Urinary bladder (tissue), 4 donors: Measurements from ENCODE around the gene ANKRD55. TPM values are rescaled to one million over a fixed set of nuclear protein-coding genes. Genes with fewer than 3 reads are reported as not detected.
A peak's percentile ranks its signal among the peaks of the same experiment; 100 is the strongest.
"Not testable (repeated sequence)": the region's sequence is repeated elsewhere in the genome, so short reads cannot be mapped to it uniquely, and the experiment has no call there.

Experiments used
- DNase-seq: peaks from one replicate; pipeline ENCODE4 v3.0.0-alpha.2; 2015; ENCODE audit errors: extremely low spot score
- H3K27ac ChIP-seq: one replicate; pipeline ENCODE4 v1.5.1; 2013; ENCODE audit warnings: low read depth, mild to moderate bottlenecking, moderate library complexity
- H3K36me3 ChIP-seq: one replicate; pipeline ENCODE4 v1.6.1; 2013; ENCODE audit warnings: mild to moderate bottlenecking, moderate library complexity; ENCODE audit not compliant: insufficient read depth
- H3K4me1 ChIP-seq: one replicate; pipeline ENCODE4 v1.6.1; 2013; ENCODE audit warnings: mild to moderate bottlenecking, moderate library complexity; ENCODE audit not compliant: insufficient read depth
- H3K4me3 ChIP-seq: one replicate; pipeline ENCODE4 v1.5.1; 2013; ENCODE audit warnings: low read depth, low read length
- WGBS: extraction: QIAGEN DNeasy Blood & Tissue Kit; methylation state at CpG from one replicate; pipeline ENCODE4 v1.1.7; 2013; 5-methylcytosine and 5-hydroxymethylcytosine counted together
- polyA plus RNA-seq: library from polyadenylated mRNA; stranded (reverse); fragments of 200-250 nt; gene quantifications from one replicate; pipeline ENCODE4 v1.2.3, GENCODE V29; 2013
- total RNA-seq: library from RNA; depleted of rRNA; stranded (reverse); fragments of >200 nt; gene quantifications from one replicate; pipeline ENCODE4 v1.2.3, GENCODE V29; 2014
- donor health status: healthy with polysubstance abuse.
- donor health status: healthy.

Gene ANKRD55
- total and polyA plus RNA-seq, 2 donors, result 0.05 TPM; not detected in 1

DNA sequence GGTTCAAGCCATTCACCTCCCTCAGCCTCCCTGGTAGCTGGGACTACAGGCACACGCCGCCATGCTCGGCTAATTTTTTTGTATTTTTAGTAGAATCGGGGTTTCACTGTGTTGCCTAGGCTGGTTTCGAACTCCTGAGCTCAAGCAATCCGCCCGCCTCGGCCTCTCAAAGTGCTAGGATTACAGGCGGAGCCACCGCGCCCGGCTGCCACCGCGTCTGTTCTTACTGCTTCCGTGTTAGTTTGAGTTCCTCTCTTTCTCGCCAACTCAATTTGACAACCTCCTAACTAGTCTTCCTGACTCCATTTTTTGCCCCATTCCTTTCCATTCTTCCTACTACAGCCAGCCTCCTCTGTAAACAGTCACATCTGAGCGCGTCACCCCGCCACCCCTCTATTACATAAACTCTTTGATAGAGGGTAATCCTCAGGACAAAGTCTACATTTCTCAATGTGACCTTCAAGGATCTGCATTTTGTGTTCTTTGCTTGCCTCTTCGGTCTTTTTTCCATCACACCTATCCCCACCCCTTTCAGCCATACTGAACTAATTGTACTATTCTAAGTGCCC, 149.8 kb downstream of the ANKRD55 start:
- H3K36me3 ChIP-seq, result no peaks in the 10 kb centered on the region
- H3K4me3 ChIP-seq, result no peak overlapping the region
- DNase-seq, result no peak
- H3K27ac ChIP-seq, result no peak overlapping the region
- no peaks in the 10 kb centered on the region for H3K4me1 ChIP-seq
- WGBS, result 94% methylated on average over 20 of the region's 20 CpGs

DNA sequence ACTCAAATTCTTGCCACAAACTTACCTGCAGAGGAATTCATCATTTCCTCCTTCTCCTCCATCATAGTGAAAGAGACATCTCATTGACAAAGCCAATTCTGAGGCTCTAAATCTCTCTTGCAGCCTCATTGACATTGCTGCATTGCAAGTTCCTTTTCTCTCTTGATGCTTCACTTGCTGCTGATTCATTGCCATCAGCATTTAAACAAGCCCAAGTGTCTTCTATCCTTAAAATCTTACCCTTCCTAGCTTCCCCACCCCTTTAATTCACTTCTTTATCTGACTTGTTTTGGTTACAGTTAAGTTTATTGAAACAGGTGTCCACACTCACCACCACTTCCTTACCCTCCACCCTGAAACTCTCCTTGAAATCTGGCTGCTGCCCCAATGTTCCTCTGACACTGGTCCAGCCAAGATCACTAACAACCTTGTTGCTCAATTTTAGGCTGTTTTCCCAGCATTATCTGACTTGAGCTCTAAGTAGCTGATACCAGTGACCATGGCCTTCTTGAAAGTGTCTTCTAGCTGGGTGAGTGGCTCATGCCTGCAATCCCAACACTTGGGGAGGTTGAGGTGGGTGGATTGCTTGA, 152.0 kb downstream of the ANKRD55 start:
- DNase-seq, H3K27ac ChIP-seq, H3K4me1 ChIP-seq, H3K4me3 ChIP-seq, H3K36me3 ChIP-seq: not testable (repeated sequence)

DNA sequence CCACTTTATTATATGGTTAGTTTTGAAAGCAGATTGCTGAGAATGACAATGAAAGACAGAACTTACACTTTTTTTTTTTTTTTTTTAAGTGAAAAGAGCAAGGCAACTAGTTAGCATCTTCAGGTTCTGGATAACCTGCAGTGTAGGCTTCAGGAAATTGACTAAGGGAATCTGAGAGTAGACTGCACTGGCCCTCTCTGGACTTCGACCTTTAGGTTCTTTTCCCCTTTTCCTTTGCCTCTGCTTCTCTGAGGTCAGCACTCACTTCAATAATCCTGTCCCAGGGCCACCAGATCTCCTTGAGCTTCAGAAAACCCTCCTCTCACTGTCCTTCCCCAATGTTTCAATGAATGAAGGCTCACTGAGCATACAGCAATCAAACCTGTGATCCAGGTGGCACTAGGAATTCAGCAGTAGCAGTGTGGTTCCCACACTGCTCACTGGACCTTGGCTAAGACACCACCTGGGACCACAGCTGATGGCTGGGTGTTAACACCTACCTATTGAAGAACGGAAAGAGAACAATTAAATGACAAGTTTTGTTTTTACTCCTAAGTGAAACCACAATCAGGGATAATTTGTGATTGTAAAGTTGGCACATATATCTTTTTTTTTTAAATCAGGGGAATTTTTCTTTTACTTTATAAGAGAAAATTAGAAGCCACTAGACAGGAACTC, 152.6 kb downstream of the ANKRD55 start:
- no peak overlapping the region for H3K27ac ChIP-seq
- no peak overlapping the region for H3K4me3 ChIP-seq
- H3K36me3 ChIP-seq, result no peaks in the 10 kb centered on the region
- WGBS, result 83% methylated on average over 2 of the region's 2 CpGs
- no peaks in the 10 kb centered on the region for H3K4me1 ChIP-seq
- DNase-seq, result no peak

DNA sequence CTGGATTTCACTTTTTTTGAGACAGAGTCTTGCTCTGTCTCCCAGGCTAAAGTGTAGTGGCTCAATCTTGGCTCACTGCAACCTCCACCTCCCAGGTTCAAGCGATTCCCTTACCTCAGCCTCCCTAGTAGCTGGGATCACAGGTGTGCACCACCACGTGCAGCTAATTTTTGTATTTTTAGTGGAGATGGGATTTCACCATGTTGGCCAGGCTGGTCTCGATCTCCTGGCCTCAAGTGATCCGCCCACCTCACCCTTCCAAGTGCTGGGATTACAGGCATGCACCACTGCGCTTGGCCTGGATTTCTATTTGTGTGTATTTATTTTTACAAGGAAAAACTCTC, 154.0 kb downstream of the ANKRD55 start:
- H3K27ac ChIP-seq, H3K4me3 ChIP-seq, DNase-seq, H3K36me3 ChIP-seq, H3K4me1 ChIP-seq: not testable (repeated sequence)
- 90% methylated on average over 5 of the region's 5 CpGs for WGBS

DNA sequence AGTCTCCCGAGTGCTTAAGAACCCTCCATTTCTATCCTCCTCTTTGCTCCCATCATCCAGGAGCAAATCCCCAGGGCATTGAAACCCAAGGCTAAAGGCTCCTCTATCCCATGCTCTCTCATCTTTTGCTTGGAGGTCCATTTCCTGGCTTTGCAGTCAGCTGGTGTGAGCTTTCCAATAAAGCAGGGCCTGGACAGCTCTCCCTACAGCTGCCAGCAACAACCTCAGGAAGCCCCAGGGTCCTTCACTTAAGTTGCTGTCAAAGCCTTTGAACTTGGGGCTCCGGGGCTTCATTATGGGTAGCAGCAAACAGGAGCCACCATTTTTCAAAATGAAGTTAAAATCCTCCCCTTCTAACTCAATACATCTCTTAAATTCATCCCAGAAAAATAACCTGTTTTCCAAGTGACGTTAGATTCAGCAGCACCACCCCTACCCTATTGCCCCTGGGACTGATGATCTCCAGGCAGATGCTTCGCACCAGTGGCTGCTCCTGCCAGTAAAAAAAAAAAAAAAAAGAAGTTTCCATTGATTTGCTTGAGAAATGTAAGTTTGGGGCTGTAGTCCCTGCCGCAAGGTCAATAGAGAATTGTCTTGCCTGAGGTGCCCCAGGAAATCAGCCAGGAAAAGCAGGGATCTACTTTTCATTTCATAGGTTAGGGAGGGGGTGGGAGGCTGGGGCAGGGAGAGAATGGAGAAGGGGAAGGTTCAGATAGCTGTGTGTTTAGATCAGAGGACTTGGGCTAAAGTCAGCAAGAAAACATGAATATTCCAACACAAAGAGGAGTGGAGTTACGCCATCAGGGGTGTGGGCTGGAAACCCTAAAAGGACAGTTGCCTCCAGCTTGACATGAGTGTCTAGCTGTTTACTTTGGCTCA, 154.6 kb downstream of the ANKRD55 start:
- Histone ChIP-seq H3K27ac (no peak overlapping the region), H3K4me1 (no peaks in the 10 kb centered on the region), H3K36me3 (no peaks in the 10 kb centered on the region), H3K4me3 (no peak overlapping the region)
- 75% methylated on average over 6 of the region's 6 CpGs for WGBS
- no peak for DNase-seq

DNA sequence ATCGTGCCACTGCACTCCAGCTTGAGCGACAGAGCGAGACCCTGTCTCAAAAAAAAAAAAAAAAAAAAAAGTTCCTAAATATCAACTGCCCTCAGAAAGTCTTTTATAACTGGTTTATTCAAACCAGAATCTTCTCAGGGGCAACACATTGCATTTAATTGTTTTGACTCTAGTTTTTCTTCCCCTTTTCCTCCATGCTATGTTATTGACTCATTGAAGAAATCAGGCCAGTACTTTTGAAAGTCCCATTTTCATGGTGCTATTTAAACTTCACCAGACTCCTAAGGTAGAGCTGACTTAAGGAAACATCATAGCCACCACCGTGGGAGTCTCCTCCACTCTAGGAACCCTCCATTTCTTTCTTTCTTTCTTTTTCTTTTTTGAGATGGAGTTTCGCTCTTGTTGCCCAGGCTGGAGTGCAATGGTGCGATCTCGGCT, 155.3 kb downstream of the ANKRD55 start:
- Histone ChIP-seq H3K27ac (no peak overlapping the region), H3K4me1 (no peaks in the 10 kb centered on the region), H3K36me3 (no peaks in the 10 kb centered on the region), H3K4me3 (no peak overlapping the region)
- DNase-seq, result no peak
- WGBS, result 93% methylated on average over 7 of the region's 7 CpGs

DNA sequence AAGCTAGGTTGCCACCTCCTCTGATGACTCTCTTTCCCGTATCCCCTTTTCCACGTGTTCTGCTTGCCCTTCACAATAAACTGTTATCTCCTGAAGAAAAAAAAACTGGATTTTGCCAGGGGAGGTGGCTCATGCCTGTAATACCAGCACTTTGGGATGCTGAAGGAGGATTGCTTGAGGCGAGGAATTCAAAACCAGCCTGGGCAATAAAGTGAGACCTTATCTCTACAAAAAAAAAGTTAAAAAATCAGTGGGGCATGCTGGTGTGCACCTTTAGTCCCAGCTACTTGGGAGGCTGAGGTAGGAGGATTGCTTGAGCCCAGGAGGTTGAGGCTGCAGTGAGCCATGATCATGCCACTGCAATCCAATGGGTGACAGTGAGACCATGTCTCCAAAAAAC, 156.6 kb downstream of the ANKRD55 start:
- WGBS, result 81% methylated on average over 3 of the region's 3 CpGs
- no peaks in the 10 kb centered on the region for H3K4me1 ChIP-seq
- no peak overlapping the region for H3K4me3 ChIP-seq
- H3K27ac ChIP-seq, result no peak overlapping the region
- no peaks in the 10 kb centered on the region for H3K36me3 ChIP-seq
- no peak for DNase-seq

DNA sequence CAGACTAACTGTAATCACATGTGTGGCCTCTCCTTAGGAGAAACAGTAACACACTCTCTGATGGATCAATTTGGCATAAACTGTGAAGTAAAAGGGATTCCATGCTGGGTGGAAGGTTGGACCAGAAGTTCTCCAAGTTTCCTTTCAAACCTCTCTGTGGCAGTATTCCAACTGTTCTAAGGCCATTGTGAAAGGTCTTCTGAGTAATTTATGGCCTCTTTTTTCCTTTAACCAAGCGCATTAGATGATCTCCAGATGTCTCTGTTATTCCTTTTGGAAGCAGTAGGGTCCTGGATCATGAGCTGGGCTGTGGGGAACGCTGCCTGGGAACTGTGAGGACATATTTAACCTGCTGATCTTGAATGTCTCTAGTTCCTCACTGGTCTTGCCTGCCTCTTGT, 157.8 kb downstream of the ANKRD55 start:
- Histone ChIP-seq H3K36me3 (no peaks in the 10 kb centered on the region), H3K4me3 (no peak overlapping the region), H3K27ac (no peak overlapping the region), H3K4me1 (no peaks in the 10 kb centered on the region)
- WGBS, result 42% methylated on average over 2 of the region's 2 CpGs
- no peak for DNase-seq

DNA sequence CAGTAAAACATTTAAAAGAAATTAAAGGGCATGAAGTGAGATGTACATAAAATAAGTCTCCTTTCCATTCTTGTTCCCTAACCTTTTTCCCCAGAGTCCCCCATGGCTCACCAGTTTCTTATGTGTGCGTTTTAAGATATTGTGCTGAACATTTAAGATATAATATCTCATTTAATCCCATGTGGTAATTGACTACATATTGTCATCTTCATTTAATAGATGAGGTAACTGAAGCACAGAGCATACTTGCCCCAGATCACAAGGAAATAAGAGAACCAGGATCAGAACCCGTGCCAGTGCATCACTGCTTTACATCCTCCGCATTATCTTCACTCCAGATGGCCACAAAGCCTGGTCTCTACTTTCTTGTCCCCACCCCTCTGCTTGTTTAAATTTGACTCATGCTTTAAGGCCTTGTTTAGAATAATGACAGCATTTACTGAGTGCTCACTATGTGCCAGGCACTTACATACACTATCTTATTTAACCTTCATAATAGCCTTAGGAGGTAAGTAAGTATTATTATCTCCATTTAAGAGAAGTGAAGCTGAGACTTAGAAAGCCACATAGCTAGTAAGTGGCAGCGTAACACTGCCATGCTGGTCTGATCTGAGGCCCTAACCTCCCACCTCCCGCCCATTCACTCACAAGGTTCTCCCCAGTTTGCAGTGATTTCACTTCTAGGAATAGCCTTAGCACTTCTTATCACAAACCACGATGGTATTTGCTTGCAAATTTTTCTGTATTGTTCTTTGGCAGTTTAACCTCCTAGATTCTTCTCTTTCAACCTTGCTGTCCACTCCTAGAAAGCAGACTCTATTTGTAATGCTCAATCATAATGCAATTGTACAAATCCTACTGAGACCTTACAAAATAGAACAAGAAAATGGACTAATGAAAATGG, 160.0 kb downstream of the ANKRD55 start:
- DNase-seq, result no peak
- Histone ChIP-seq H3K4me1 (no peaks in the 10 kb centered on the region), H3K4me3 (no peak overlapping the region), H3K36me3 (no peaks in the 10 kb centered on the region), H3K27ac (no peak overlapping the region)
- WGBS, result 81% methylated on average over 6 of the region's 6 CpGs

DNA sequence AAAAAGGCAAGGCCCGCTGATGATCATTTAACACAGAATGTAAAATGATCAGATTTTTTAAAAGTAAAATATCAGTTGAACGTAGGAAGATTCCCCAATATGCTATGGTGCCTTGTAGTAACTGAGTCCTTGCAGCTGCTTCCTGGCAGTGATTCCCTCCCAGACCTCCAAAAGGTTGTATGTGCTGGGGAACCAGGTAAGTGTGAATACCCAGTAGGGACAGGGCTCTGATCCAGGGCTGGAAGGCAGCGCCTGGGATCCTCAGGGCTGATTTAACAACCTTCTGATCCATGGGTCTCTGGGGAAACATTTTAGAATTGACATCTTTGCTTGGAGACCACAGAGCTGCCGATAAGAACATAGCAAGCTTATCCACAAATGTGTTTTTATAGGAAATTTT, 161.7 kb downstream of the ANKRD55 start:
- no peak for DNase-seq
- Histone ChIP-seq H3K4me1 (no peaks in the 10 kb centered on the region), H3K4me3 (no peak overlapping the region), H3K27ac (peak overlapping the region; percentile 5), H3K36me3 (no peaks in the 10 kb centered on the region)
- WGBS, result 56% methylated on average over 4 of the region's 4 CpGs

DNA sequence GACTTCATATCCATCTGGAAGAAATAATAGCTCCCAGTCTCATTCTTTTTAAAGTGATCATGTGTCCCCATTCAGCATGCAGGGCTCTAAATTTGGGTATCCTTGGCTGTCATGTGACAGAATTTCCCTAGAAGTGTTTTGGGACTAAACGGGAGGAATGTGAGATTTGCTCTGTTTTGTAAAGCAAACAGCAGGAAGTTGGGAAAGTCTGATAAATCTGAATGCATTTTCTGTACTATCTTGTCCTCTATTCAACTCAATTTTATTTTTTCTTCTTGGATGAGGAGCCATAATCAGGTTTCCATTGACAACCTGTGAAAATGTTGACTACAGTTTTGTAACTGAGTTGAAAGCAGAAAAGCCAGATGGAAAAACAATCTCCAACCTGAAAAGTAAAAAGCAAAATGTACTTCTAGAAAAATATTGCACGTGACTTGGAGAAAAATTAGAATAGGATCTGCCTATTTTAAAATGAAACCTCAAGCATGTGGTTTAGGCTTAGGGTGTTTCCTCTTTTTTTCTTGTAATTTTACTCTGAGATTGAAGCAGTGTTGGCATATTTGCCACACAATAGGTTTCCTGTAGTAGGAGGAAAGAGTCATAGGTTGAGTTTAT, 162.2 kb downstream of the ANKRD55 start:
- no peak for DNase-seq
- WGBS, result 24% methylated on average over 2 of the region's 2 CpGs
- no peaks in the 10 kb centered on the region for H3K36me3 ChIP-seq
- no peak overlapping the region for H3K27ac ChIP-seq
- no peaks in the 10 kb centered on the region for H3K4me1 ChIP-seq
- H3K4me3 ChIP-seq, result no peak overlapping the region

DNA sequence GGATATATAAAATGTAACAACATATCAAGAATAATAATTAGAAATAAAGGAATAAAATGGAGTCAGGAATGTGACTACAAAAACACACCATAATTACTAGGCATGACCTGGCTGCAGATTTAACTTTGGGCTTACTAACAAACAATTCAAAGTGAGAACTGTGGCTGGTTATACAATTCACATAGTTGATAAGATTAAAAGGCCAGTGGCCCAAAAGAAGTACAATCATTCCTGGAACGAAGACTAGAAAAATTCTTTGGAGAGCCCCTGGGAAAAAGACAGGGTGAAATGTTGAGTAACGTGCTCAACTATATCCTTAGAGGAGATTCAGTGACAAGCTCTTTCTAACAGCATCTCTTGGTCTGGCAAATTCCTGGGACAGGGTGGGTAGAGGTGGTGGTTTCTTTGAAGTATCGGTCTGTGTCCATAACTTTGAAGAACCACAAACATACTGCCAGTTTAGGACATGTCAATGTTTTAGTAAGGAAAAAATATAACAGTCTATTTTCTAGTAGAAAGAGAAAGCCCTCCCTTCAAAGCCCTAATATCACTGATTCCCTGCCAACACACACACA, 163.4 kb downstream of the ANKRD55 start:
- no peak for DNase-seq

More for the DNA sequence above, 163.4 kb downstream of the ANKRD55 start:
- 68% methylated on average over 3 of the region's 3 CpGs for WGBS
- H3K4me3 ChIP-seq, result no peak overlapping the region
- no peak overlapping the region for H3K27ac ChIP-seq
- H3K36me3 ChIP-seq, result no peaks in the 10 kb centered on the region
- no peaks in the 10 kb centered on the region for H3K4me1 ChIP-seq
